Measurements from ENCODE around the gene DEFB112.

The DEFB112 gene

GRCh38 chr6:50025258-50025657 is 24.5 kb downstream of the DEFB112 start:
- no peaks in the 10 kb centered on the region for H4K20me1 ChIP-seq (ENCODE audit: low read depth, low read length)
- no peak overlapping the region for H2AFZ ChIP-seq (ENCODE audit: low read depth, low read length, severe bottlenecking)
- no peak overlapping the region for H3K9ac ChIP-seq (ENCODE audit: low read length)
- no peaks in the 10 kb centered on the region for H3K36me3 ChIP-seq (ENCODE audit: low read length)
- TF ChIP-seq, protein P1, sequence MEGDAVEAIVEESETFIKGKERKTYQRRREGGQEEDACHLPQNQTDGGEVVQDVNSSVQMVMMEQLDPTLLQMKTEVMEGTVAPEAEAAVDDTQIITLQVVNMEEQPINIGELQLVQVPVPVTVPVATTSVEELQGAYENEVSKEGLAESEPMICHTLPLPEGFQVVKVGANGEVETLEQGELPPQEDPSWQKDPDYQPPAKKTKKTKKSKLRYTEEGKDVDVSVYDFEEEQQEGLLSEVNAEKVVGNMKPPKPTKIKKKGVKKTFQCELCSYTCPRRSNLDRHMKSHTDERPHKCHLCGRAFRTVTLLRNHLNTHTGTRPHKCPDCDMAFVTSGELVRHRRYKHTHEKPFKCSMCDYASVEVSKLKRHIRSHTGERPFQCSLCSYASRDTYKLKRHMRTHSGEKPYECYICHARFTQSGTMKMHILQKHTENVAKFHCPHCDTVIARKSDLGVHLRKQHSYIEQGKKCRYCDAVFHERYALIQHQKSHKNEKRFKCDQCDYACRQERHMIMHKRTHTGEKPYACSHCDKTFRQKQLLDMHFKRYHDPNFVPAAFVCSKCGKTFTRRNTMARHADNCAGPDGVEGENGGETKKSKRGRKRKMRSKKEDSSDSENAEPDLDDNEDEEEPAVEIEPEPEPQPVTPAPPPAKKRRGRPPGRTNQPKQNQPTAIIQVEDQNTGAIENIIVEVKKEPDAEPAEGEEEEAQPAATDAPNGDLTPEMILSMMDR (IDR thresholded peaks at IDR 0.05; ENCODE audit: insufficient read depth, low read length, poor library complexity, severe bottlenecking), result no peak
- TF ChIP-seq EZH2phosphoT487 (conservative IDR thresholded peaks at IDR 0.05; ENCODE audit: low read length), result no peak
- no peak overlapping the region for H3K4me3 ChIP-seq (ENCODE audit: insufficient read depth, low read length, poor library complexity, severe bottlenecking)
- H3K9me2 ChIP-seq (replicated peaks; ENCODE audit: insufficient read depth, low read length), result no peaks in the 10 kb centered on the region
- no peaks in the 10 kb centered on the region for H3F3A ChIP-seq (ENCODE audit: insufficient read depth)
- H3K4me2 ChIP-seq (ENCODE audit: low read depth, low read length, poor library complexity, severe bottlenecking), result no peak overlapping the region
- H3K27me3 ChIP-seq (ENCODE audit: low read length), result no peaks in the 10 kb centered on the region
- H3K79me2 ChIP-seq (ENCODE audit: insufficient read depth, low read length), result no peaks in the 10 kb centered on the region
- H3K9me3 ChIP-seq (ENCODE audit: insufficient read depth, low read length), result no peaks in the 10 kb centered on the region
- no peak overlapping the region for H3K27ac ChIP-seq (ENCODE audit: low read depth, low read length)

DNA sequence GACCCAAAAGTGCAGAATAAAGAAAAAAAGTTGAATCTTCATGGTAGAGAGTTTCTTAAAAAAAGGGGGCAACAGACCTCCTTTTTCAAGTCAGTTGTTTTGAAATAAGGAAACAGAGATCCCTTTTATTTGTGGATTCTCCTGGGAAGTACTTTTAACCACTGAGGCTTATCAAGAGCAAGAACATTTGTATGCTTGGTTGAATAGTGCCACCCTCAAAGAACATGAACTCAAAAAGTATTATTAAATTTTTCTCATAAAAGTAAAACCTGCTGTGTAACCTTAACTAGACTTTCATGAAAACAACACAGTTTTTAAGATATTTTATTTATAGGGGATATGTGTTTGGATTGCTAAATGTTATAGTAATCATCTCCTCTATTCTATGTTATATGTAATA is 27.8 kb downstream of the DEFB112 start, which contains the start of gene DEFB110:
DEFB110 (minus strand) TSS at position 101 of the 400 bp plus-strand sequence; CDS start at position 42, 59 bp downstream.
- no peaks in the 10 kb centered on the region for H3K9me3 ChIP-seq (ENCODE audit: insufficient read depth, low read length)
- H3K36me3 ChIP-seq (ENCODE audit: low read length), result no peaks in the 10 kb centered on the region
- no peaks in the 10 kb centered on the region for H3K79me2 ChIP-seq (ENCODE audit: insufficient read depth, low read length)
- H3K9me2 ChIP-seq (replicated peaks; ENCODE audit: insufficient read depth, low read length), result 0 out of 2 replicates have a peak, but pooled peaks cover 5% of the 10 kb centered on the region
- TF ChIP-seq, protein P1 (IDR thresholded peaks at IDR 0.05; ENCODE audit: insufficient read depth, low read length, poor library complexity, severe bottlenecking), result no peak
- no peak for TF ChIP-seq EZH2phosphoT487 (conservative IDR thresholded peaks at IDR 0.05; ENCODE audit: low read length)
- H3K27me3 ChIP-seq (ENCODE audit: low read length), result no peaks in the 10 kb centered on the region
- no peak within 1 kb of the TSS for H3K27ac ChIP-seq (ENCODE audit: low read depth, low read length)
- no peak within 1 kb of the TSS for H3K4me3 ChIP-seq (ENCODE audit: insufficient read depth, low read length, poor library complexity, severe bottlenecking)
- no peak within 1 kb of the TSS for H2AFZ ChIP-seq (ENCODE audit: low read depth, low read length, severe bottlenecking)
- no peaks in the 10 kb centered on the region for H4K20me1 ChIP-seq (ENCODE audit: low read depth, low read length)
- no peak within 1 kb of the TSS for H3K9ac ChIP-seq (ENCODE audit: low read length)
- no peaks in the 10 kb centered on the region for H3F3A ChIP-seq (ENCODE audit: insufficient read depth)
- no peak within 1 kb of the TSS for H3K4me2 ChIP-seq (ENCODE audit: low read depth, low read length, poor library complexity, severe bottlenecking)

DNA sequence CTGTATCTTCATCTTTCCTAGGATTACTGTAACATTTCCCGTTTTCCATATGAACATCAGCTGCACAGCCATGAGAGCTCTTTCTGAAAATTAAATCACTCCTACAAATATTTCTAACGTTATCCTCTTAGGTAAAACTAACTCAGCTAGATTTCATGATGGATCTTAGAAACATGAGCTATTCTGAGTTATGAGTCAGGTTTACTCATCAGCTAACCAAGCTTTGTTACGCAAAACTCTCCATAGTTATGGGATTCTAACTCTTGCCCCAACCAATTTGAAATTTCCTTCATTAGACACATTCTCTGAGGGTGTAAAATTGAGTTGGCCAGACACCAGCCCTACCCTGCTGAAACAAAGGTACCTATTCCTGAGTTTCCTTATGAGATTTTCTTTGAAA is 41.9 kb downstream of the DEFB112 start:
- Histone ChIP-seq H2AFZ (ENCODE audit: low read depth, low read length, severe bottlenecking) (no peak overlapping the region), H3K9ac (ENCODE audit: low read length) (no peak overlapping the region), H3K4me3 (ENCODE audit: insufficient read depth, low read length, poor library complexity, severe bottlenecking) (no peak overlapping the region), H3K36me3 (ENCODE audit: low read length) (no peaks in the 10 kb centered on the region), H3K79me2 (ENCODE audit: insufficient read depth, low read length) (no peaks in the 10 kb centered on the region), H3K9me2 (replicated peaks; ENCODE audit: insufficient read depth, low read length) (no peaks in the 10 kb centered on the region), H3K9me3 (ENCODE audit: insufficient read depth, low read length) (no peaks in the 10 kb centered on the region), H4K20me1 (ENCODE audit: low read depth, low read length) (no peaks in the 10 kb centered on the region), H3K27ac (ENCODE audit: low read depth, low read length) (no peak overlapping the region), H3K27me3 (ENCODE audit: low read length) (no peaks in the 10 kb centered on the region), H3F3A (ENCODE audit: insufficient read depth) (no peaks in the 10 kb centered on the region), H3K4me2 (ENCODE audit: low read depth, low read length, poor library complexity, severe bottlenecking) (no peak overlapping the region)
- no peak for TF ChIP-seq EZH2phosphoT487 (conservative IDR thresholded peaks at IDR 0.05; ENCODE audit: low read length)

DNA sequence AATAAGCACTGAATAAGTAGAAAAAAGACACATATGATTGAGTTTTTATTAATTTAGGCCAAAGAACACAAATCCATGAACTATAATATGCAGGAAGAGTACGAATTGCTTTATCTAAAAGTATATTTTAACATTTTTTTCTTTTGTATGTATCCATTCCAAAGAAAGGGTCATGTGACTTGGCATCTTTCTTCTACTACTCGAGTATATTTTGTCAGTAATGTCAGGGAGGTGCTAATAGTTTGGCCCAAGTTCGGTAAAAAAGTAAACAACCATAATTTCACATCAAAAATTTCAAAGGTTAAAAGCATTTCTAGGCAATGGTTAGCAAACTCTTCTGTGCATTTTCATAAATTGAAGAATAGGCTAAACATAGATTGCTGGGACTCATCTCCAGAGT is 46.6 kb downstream of the DEFB112 start:
- H2AFZ ChIP-seq (ENCODE audit: low read depth, low read length, severe bottlenecking), result no peak overlapping the region
- TF ChIP-seq, protein P1 (IDR thresholded peaks at IDR 0.05; ENCODE audit: insufficient read depth, low read length, poor library complexity, severe bottlenecking), result no peak
- no peak for TF ChIP-seq EZH2phosphoT487 (conservative IDR thresholded peaks at IDR 0.05; ENCODE audit: low read length)

More for the DNA sequence above, 46.6 kb downstream of the DEFB112 start:
- Histone ChIP-seq H3F3A (ENCODE audit: insufficient read depth) (no peaks in the 10 kb centered on the region), H3K9ac (ENCODE audit: low read length) (no peak overlapping the region), H4K20me1 (ENCODE audit: low read depth, low read length) (peaks cover under 1% of the 10 kb centered on the region; the same call in 1 of the 2 replicates), H3K27me3 (ENCODE audit: low read length) (no peaks in the 10 kb centered on the region), H3K79me2 (ENCODE audit: insufficient read depth, low read length) (no peaks in the 10 kb centered on the region), H3K36me3 (ENCODE audit: low read length) (no peaks in the 10 kb centered on the region), H3K9me3 (ENCODE audit: insufficient read depth, low read length) (no peaks in the 10 kb centered on the region), H3K4me3 (ENCODE audit: insufficient read depth, low read length, poor library complexity, severe bottlenecking) (no peak overlapping the region), H3K4me2 (ENCODE audit: low read depth, low read length, poor library complexity, severe bottlenecking) (no peak overlapping the region), H3K9me2 (replicated peaks; ENCODE audit: insufficient read depth, low read length) (no peaks in the 10 kb centered on the region), H3K27ac (ENCODE audit: low read depth, low read length) (no peak overlapping the region)
